Esophagus muscularis mucosa (tissue), 4 donors: ENCODE measurements around the gene DLGAP4. TPM values are rescaled to one million over a fixed set of nuclear protein-coding genes. Genes with fewer than 3 reads are reported as not detected.

Experiments used
- DNase-seq: peaks from one replicate; pipeline ENCODE4 v3.0.0-alpha.2; 2017; ENCODE audit errors: extremely low spot score
- H3K27ac ChIP-seq, 4 donors: fragments of 200-600 bp; sonication (generic); replicated peaks in 1 of 4; 1 replicate in 3 of 4; 2 replicates in 1 of 4; pipeline ENCODE4 v1.5.1; 2016 to 2019; ENCODE audit warnings: mild to moderate bottlenecking in 1 of 4
- H3K27me3 ChIP-seq, 4 donors: fragments of 200-600 bp; sonication (generic); one replicate each; pipeline versions ENCODE4 v1.5.1 to v1.6.0; 2016 to 2019
- H3K36me3 ChIP-seq, 4 donors: fragments of 200-600 bp; sonication (generic); one replicate each; pipeline ENCODE4 v1.5.1; 2016 to 2019
- H3K4me1 ChIP-seq, 4 donors: fragments of 200-600 bp; sonication (generic); one replicate each; pipeline ENCODE4 v1.5.1; 2016 to 2019
- H3K4me3 ChIP-seq, 4 donors: fragments of 200-600 bp; sonication (generic); 1 replicate in 2 of 4; 2 replicates in 2 of 4; pipeline ENCODE4 v1.5.1; 2016 to 2019; ENCODE audit warnings: mild to moderate bottlenecking in 4 of 4, moderate library complexity in 1 of 4
- H3K9me3 ChIP-seq, 4 donors: fragments of 200-600 bp; sonication (generic); 1 replicate in 3 of 4; 2 replicates in 1 of 4; pipeline ENCODE4 v1.5.1; 2016 to 2019
- CTCF ChIP-seq, 3 experiments: fragments of 200-600 bp in 2 of 3; fragments of 450-650 bp in 1 of 3; sonication (generic) in 2 of 3; IDR thresholded peaks; one replicate each; pipeline ENCODE4 v1.5.1; 2017 to 2019; ENCODE audit warnings: antibody characterized with exemption in 3 of 3, mild to moderate bottlenecking in 2 of 3, moderate library complexity in 1 of 3
- EP300 ChIP-seq: sonication (generic); formaldehyde crosslinking; IDR thresholded peaks from one replicate; pipeline ENCODE4 v1.6.1; 2017; ENCODE audit warnings: antibody characterized with exemption
- POLR2A ChIP-seq: fragments of 450-650 bp; IDR thresholded peaks from one replicate; pipeline ENCODE4 v1.6.1; 2017; ENCODE audit warnings: antibody characterized with exemption, moderate library complexity, mild to moderate bottlenecking, low read depth
- POLR2AphosphoS5 ChIP-seq, 2 donors: sonication (generic); formaldehyde crosslinking; IDR thresholded peaks; one replicate each; pipeline ENCODE4 v1.6.1; 2017; ENCODE audit warnings: antibody characterized with exemption in 2 of 2
- whole genome bisulfite sequencing: methylation state at CpG from one replicate; pipeline ENCODE4 v1.1.5; 2018; 5-methylcytosine and 5-hydroxymethylcytosine counted together
- intact Hi-C: fragments of 100-400 bp; cut with DNase I; formaldehyde crosslinking; loops from one replicate; pipeline ENCODE4 v1.15.1; 2023
- total RNA-seq, 4 donors: library from RNA; depleted of rRNA; stranded (reverse); fragments of >200 nt; gene quantifications; one replicate each; pipeline versions ENCODE4 v1.1.0 to v1.2.1, GENCODE V29; 2016

Gene DLGAP4
- total RNA-seq, 4 donors from 2014 or later = 43.6 to 90.0 (median 48.8) TPM

GRCh38 chr20:36339646-36340592, 33.8 kb downstream of the DLGAP4 start:
- DNase-seq = no peak
- TF ChIP-seq POLR2A = no peak
- TF ChIP-seq EP300 = no peak
- TF ChIP-seq CTCF (IDR thresholded peaks at IDR 0.05) = no peak
- no peak for TF ChIP-seq POLR2AphosphoS5 (IDR thresholded peaks at IDR 0.05)
- Histone ChIP-seq H3K4me3 (no peak overlapping the region), H3K27ac (no peak overlapping the region), H3K4me1 (no peaks in the 10 kb centered on the region), H3K9me3 (no peaks in the 10 kb centered on the region), H3K36me3 (no peaks in the 10 kb centered on the region), H3K27me3 (peaks cover 0 to 92% (median 6%) of the 10 kb centered on the region in 4 donors)
- WGBS = 31% methylated on average over 21 of the region's 24 CpGs
- intact Hi-C loops = no loop called here

GRCh38 chr20:36340593-36340990, 34.5 kb downstream of the DLGAP4 start:
- 52% methylated on average over 6 of the region's 9 CpGs for WGBS

GRCh38 chr20:36341331-36342020, 35.3 kb downstream of the DLGAP4 start:
- Histone ChIP-seq H3K9me3 (no peaks in the 10 kb centered on the region), H3K27ac (no peak overlapping the region), H3K36me3 (no peaks in the 10 kb centered on the region), H3K27me3 (peaks cover 0 to 76% (median 6%) of the 10 kb centered on the region in 4 donors), H3K4me3 (no peak overlapping the region), H3K4me1 (no peaks in the 10 kb centered on the region)
- no peak for DNase-seq
- intact Hi-C loops = no loop called here
- WGBS = 78% methylated on average over 16 of the region's 22 CpGs
- no peak for TF ChIP-seq CTCF (IDR thresholded peaks at IDR 0.05)

More at GRCh38 chr20:36340593-36340990, 34.5 kb downstream of the DLGAP4 start:
- H3K36me3 ChIP-seq = no peaks in the 10 kb centered on the region
- intact Hi-C loops = no loop called here
- no peak for TF ChIP-seq EP300
- TF ChIP-seq POLR2AphosphoS5 (IDR thresholded peaks at IDR 0.05) = no peak
- TF ChIP-seq CTCF (IDR thresholded peaks at IDR 0.05) = no peak
- no peak for TF ChIP-seq POLR2A
- no peak overlapping the region for H3K4me3 ChIP-seq
- H3K27me3 ChIP-seq = peaks cover 0 to 85% (median 6%) of the 10 kb centered on the region in 4 donors
- H3K9me3 ChIP-seq = no peaks in the 10 kb centered on the region
- no peaks in the 10 kb centered on the region for H3K4me1 ChIP-seq
- no peak overlapping the region for H3K27ac ChIP-seq
- DNase-seq = no peak

- TF ChIP-seq CTCF (IDR thresholded peaks at IDR 0.05) (no peak), POLR2AphosphoS5 (IDR thresholded peaks at IDR 0.05) (no peak), POLR2A (no peak), EP300 (no peak)
- Histone ChIP-seq H3K36me3 (no peaks in the 10 kb centered on the region), H3K27me3 (peaks cover 0 to 66% (median 6%) of the 10 kb centered on the region in 4 donors), H3K4me1 (no peaks in the 10 kb centered on the region), H3K4me3 (no peak overlapping the region), H3K27ac (no peak overlapping the region), H3K9me3 (no peaks in the 10 kb centered on the region)
- intact Hi-C loops = no loop called here
- DNase-seq = no peak
- 74% methylated on average over 6 of the region's 8 CpGs for WGBS
Observed at GRCh38 chr20:36342331-36343120, 36.4 kb downstream of the DLGAP4 start.
